Stimulated activated CD4-positive, alpha-beta T cell treated with anti-CD3 and anti-CD28 coated beads, TNF-alpha, amount 100 ng/mL, for 24 hours (primary cell): ENCODE data around the gene MRPS18B.
"Not testable (repeated sequence)": the region's sequence is repeated elsewhere in the genome, so short reads cannot be mapped to it uniquely, and the experiment has no call there.

Experiments
- DNase-seq, 3 experiments: peaks; one replicate each; pipeline ENCODE4 v3.0.0-alpha.2; 2020; ENCODE audit warnings: low read depth in 3 of 3

MRPS18B gene

DNA sequence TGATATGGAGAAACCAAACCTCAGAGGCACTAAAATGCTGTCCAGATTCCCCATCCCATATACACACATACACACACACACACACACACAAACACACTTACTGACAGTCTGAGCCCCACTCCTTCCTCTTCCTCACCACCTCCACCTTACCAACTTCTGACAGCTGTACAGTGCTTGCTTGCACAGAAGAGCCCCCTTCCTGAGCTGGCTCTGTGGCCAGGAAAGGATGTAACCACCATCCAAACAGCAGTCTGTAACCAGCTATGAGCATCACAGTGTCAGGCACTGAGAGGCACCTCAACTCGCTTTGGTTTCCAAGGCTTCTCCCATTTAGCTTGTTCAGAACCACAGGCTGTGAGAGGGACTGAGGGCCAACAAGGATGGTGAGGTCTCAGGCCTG lies 23.4 kb downstream of the MRPS18B start:
- DNase-seq = no peak

- no peak for DNase-seq
Measured at GRCh38 chr6:30643656-30644055, 26.0 kb downstream of the MRPS18B start.

- no peak for DNase-seq
Measured at GRCh38 chr6:30644769-30645168, 27.1 kb downstream of the MRPS18B start.

GRCh38 chr6:30645989-30646388 lies 28.3 kb downstream of the MRPS18B start:
- no peak for DNase-seq

DNA sequence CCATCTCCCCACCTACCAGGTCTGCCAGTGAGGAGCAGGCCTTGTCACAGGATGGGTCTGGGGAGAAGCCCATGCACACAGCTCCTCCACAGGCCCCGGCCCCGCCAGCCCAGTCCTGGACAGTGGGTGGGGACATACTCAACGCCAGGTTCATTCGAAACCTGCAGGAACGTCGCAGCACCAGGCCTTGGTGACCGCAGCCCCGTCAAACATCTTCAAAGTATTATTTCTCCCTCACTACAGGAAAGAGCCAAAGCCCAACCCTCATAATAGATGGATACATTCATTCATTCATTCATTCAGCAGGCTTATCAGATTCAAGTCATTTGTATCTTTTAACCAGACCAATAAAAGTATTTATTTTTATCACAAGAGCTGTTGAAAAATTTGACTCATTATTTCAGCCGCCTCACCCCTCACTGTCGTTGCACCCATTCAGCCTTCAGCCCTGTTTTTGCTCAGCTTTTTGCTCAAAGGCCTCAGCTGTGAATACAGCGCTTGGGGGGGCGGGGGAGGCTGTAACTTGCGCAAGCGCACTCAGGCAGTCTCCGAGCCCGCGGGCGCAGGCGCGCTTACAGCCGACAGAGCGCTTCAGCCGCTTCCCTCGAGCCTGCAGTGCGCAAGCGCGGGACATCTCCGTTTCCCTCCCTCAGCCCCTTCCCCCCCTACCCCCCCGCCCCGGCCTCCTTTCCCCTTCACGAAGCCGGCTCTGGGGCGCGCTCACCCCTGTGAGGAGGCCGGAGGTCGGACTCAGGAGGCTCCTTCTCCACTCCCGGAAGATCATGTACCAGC lies 29.0 kb downstream of the MRPS18B start, which contains the start of gene C6orf136:
TSS of gene C6orf136 (plus strand) at position 684 of the 792 bp plus-strand sequence. CDS start at position 783, 99 bp downstream.
- DNase-seq = peak; percentile 85 to 91 (median 86)

DNA sequence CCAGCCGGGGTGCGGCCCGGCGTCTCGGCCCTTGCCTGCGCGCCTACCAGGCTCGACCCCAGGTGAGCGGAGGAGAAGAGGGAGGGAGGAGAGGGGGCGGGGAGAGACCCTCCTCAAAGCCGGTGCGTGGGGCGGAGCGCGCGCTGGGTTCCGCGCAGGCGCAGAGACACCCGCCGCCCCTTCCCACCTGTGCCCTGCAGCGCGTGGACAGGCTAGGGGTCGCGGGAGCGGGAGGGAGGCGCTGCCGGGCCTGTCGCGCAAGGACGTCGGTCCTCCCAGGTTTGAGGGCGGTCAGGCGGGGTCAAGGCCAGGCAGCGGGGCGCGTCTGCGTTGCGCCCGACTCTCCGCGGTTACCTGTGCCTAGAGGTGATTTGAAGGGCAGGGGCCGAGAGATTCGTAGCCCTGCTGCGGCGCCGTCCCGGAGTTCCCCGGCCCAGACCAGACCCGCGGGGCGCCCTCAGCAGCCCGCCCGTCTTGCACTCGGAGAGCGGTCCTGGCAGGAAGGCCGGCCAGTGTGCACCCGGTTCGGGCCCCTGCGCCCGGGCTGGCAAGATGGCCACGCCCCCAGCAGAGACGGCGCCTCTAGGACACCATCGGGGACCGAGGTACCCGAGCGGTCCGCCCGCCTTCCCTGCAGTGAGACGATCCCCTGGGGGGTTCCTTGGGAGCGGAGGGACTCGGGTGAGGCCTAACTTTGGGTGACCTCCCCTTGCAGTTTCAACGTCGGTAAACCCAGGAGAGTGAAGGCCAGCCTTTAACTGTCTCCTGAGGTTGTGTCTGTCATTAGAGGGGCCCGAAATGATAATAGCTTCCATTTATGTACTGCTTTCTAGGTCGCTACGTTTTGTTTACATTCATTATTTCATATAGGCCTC lies 29.8 kb downstream of the MRPS18B start:
- peak; percentile 62 to 76 (median 63) for DNase-seq

- no peak for DNase-seq
Measured at GRCh38 chr6:30651143-30651542, 33.5 kb downstream of the MRPS18B start.

DNA sequence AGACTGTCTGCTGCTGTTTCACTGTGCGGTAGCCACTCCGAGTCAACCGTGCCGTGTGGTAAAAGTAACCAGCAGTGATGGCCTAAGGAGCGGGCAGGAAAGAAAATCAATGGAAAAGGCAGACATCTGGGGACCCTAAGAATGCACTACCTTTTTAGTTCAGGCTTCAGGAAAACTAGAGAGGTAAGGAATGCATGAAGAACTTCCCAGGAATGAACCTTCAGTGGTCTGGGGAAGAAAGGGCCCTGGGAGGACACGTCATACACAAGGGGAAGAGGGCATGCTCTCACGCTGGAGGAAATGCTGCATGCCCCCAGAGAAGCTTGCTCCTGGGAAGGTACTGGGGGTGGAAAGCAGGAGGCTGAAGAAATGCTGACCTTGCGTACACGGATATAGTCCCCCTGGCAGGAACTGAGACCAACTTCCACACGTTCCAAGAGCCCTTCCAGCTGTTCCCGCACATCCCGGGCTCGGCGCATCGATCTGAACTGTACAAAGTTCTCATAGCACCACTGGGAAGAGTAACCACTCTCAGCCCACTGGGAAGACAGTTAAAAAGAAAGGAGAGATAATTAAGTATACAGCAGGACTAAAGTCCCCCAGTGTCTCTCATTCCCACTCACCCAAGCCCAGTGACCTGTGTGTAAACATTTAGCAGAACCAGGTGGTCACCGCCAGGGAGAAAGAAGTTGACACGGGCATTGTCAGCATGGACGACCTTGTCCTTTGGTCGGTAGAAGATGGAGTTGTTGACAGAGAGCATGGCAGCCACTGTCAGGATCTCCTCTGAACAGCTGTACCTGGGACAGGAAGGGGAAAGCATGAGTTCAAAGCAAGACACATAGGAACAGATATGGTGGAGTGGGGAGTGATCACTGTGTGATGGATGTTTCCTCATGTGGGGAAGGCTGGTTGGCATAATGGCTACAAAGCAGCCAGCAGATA lies 37.4 kb downstream of the MRPS18B start:
- no peak for DNase-seq

DNA sequence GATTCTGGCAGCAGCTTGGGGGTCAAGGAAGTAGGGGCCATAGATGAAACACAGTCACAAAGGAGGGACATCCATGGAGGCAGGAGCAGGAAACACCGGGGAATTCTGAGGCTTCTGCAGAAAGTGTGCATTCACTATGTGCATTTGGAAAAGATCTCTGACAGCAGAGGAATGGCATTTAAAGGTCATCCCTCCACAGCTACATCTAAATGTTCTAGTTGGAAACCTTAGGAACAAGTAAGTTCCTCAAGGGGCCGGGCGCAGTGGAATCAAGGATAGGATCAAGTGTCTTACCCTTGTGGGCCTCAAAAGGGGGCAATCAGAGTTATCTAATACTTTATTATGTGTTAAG lies 38.1 kb downstream of the MRPS18B start:
- DNase-seq = no peak

- DNase-seq = no peak
Measured at GRCh38 chr6:30656513-30656912, 38.9 kb downstream of the MRPS18B start.

- no peak for DNase-seq
Measured at GRCh38 chr6:30657454-30657853, 39.8 kb downstream of the MRPS18B start.

- DNase-seq = not testable (repeated sequence)
Measured at GRCh38 chr6:30657922-30658321, 40.3 kb downstream of the MRPS18B start.

GRCh38 chr6:30664994-30665767 lies 47.5 kb downstream of the MRPS18B start:
- DNase-seq = no peak

DNA sequence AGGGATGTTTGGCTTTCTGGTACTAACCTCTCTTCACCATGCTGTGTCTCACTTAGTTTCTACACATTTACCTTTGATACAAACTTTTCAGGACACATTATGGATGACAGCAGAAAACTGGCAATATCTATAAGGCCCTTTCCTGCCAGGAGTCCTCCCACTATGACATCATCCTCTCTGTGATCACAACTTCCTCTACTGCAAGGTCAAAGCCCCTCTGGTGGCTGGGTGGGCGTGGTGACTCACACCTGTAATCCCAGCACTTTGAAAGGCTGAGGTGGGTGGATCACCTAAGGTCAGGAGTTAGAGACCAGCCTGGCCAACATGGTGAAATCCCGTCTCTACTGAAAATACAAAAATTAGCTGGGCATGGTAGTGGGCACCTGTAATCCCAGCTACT lies 48.7 kb downstream of the MRPS18B start:
- peak in 1 of 3 experiments; percentile 50 for DNase-seq

GRCh38 chr6:30670760-30671527 lies 53.3 kb downstream of the MRPS18B start:
- DNase-seq = no peak

DNA sequence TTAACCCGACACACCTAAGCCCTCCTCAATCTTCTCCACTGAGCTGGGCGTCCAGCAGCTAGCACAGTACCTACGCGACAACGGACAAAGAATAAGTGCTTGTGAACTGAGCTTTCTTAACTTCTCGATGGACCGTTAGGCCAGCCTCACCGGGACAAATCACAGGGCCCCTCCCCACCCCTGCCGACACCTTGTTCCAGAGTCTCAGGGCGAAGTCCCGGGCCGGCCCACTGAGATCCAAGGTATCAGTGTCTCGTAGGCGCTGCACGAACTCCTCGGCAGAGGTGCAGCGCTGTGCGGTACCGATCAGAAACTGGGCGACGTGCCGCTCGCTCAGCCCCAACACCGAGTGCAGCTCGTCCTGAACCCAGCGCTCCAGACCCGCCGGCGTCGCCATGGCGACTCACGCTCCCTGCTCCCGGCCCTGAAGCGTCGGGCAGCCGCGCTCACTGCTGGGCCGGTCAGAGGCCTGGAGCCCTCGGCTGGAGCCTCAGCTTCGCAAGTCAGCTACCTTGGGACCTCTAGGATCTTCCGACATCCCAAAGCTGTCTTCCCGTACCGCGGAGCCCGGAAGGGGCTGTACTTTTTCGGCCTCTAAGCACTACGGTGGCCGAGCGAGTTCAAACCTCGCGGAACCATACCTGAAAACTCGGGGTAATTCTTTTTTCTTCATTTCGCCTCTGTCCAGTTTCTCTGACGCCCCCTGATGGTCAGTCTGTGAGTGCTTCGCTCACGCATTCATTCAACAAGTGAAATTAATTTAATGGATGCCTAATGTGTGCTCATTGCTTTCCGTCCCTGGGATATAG lies 55.0 kb downstream of the MRPS18B start, which contains the start of gene DHX16:
TSS of gene DHX16 (minus strand) at position 562 of the 809 bp plus-strand sequence. CDS start at position 397, 165 bp downstream.
- DNase-seq = peak; percentile 78 to 90 (median 88)
